ENCODE results near the gene APOBEC3G. TPM values are rescaled to one million over a fixed set of nuclear protein-coding genes. Genes with fewer than 3 reads are reported as not detected.

The APOBEC3G gene
- total and polyA plus RNA-seq, 10 of the 15 experiments (the other 5 are each of a cell fraction or from before 2014, with no cell fraction given) = 103 to 232 (median 152) TPM

GRCh38 chr22:39101226-39101625, 24.2 kb downstream of the APOBEC3G start:
- Histone ChIP-seq H3K4me1 (ENCODE audit: control insufficient read depth, insufficient read depth, low read length) (peaks cover 42% of the 10 kb centered on the region), H3K27me3 (replicated peaks in 1 of 2; ENCODE audit: control insufficient read depth in 2 of 2, insufficient read depth in 2 of 2, low read length in 1 of 2) (no peaks in the 10 kb centered on the region), H3K79me2 (ENCODE audit: control insufficient read depth, insufficient read depth, low read length) (peaks cover 4% of the 10 kb centered on the region), H3K9me3 (replicated peaks; ENCODE audit: control insufficient read depth, insufficient read depth, low read length) (no peaks in the 10 kb centered on the region), H4K20me1 (ENCODE audit: control insufficient read depth, insufficient read depth) (no peaks in the 10 kb centered on the region), H3K4me2 (ENCODE audit: control insufficient read depth, insufficient read depth) (no peak overlapping the region), H3K36me3 (ENCODE audit: control insufficient read depth in 2 of 2, insufficient read depth in 2 of 2, low read length in 1 of 2) (no peaks in the 10 kb centered on the region), H2AFZ (ENCODE audit: control insufficient read depth, low read depth, low read length) (no peak overlapping the region), H3K9ac (ENCODE audit: control insufficient read depth, insufficient read depth, low read length) (no peak overlapping the region), H3K27ac (ENCODE audit: control insufficient read depth, insufficient read depth) (no peak overlapping the region), H3K4me3 (no peak overlapping the region)
- BruUV-seq (replicated peaks) = no TSS peak
- ChIA-PET SMC1A (ENCODE audit: uncharacterized antibody, unreplicated experiment) (interaction anchor here (1.0 to 6.6 kb wide), 2 partner anchors 12 to 127 kb away, joined by 3 to 126 read pairs; no protein-coding TSS in a partner anchor), CTCF (interaction anchor here (1.4 kb wide), 1 partner anchor 13 kb away, joined by 4 read pairs; no protein-coding TSS in a partner anchor), POLR2A (interaction anchor here (0.5 kb wide), 1 partner anchor 16 kb away, joined by 5 read pairs; no protein-coding TSS in a partner anchor), RAD21 (ENCODE audit: unreplicated experiment) (interaction anchor here (0.8 to 5.7 kb wide), 4 partner anchors 10 to 21 kb away, joined by 3 to 85 read pairs (median 16); no protein-coding TSS in a partner anchor)
- no peak for ATAC-seq
- in situ Hi-C loops (cut with MboI) = no loop called here
- WGBS (ENCODE audit: insufficient coverage, insufficient replicate concordance, low lambda C conversion rate, missing lambda C conversion rate) = 97% methylated on average over 9 of the region's 13 CpGs
- intact Hi-C loops (cut with micrococcal nuclease; ENCODE audit: unreplicated experiment) = no loop called here
- no peak for DNase-seq (ENCODE audit: low read depth, low spot score)
- no peak for FAIRE-seq
- TF ChIP-seq PML (IDR thresholded peaks at IDR 0.05; ENCODE audit: low read length) = no peak
- no peak for TF ChIP-seq NFYA (IDR thresholded peaks at IDR 0.05; ENCODE audit: borderline replicate concordance, low read depth, low read length)
- TF ChIP-seq ZSCAN29 (IDR thresholded peaks at IDR 0.05) = no peak
- no peak for TF ChIP-seq RCOR1 (conservative IDR thresholded peaks at IDR 0.05; ENCODE audit: low read depth, low read length)
- TF ChIP-seq, protein P1, sequence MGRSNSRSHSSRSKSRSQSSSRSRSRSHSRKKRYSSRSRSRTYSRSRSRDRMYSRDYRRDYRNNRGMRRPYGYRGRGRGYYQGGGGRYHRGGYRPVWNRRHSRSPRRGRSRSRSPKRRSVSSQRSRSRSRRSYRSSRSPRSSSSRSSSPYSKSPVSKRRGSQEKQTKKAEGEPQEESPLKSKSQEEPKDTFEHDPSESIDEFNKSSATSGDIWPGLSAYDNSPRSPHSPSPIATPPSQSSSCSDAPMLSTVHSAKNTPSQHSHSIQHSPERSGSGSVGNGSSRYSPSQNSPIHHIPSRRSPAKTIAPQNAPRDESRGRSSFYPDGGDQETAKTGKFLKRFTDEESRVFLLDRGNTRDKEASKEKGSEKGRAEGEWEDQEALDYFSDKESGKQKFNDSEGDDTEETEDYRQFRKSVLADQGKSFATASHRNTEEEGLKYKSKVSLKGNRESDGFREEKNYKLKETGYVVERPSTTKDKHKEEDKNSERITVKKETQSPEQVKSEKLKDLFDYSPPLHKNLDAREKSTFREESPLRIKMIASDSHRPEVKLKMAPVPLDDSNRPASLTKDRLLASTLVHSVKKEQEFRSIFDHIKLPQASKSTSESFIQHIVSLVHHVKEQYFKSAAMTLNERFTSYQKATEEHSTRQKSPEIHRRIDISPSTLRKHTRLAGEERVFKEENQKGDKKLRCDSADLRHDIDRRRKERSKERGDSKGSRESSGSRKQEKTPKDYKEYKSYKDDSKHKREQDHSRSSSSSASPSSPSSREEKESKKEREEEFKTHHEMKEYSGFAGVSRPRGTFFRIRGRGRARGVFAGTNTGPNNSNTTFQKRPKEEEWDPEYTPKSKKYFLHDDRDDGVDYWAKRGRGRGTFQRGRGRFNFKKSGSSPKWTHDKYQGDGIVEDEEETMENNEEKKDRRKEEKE (IDR thresholded peaks at IDR 0.05) = no peak
- TF ChIP-seq NBN (IDR thresholded peaks at IDR 0.05) = no peak
- TF ChIP-seq, protein P2, sequence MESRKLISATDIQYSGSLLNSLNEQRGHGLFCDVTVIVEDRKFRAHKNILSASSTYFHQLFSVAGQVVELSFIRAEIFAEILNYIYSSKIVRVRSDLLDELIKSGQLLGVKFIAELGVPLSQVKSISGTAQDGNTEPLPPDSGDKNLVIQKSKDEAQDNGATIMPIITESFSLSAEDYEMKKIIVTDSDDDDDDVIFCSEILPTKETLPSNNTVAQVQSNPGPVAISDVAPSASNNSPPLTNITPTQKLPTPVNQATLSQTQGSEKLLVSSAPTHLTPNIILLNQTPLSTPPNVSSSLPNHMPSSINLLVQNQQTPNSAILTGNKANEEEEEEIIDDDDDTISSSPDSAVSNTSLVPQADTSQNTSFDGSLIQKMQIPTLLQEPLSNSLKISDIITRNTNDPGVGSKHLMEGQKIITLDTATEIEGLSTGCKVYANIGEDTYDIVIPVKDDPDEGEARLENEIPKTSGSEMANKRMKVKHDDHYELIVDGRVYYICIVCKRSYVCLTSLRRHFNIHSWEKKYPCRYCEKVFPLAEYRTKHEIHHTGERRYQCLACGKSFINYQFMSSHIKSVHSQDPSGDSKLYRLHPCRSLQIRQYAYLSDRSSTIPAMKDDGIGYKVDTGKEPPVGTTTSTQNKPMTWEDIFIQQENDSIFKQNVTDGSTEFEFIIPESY (IDR thresholded peaks at IDR 0.05) = no peak
- no peak for TF ChIP-seq RAD51 (IDR thresholded peaks at IDR 0.05)
- TF ChIP-seq RUNX3 (IDR thresholded peaks at IDR 0.05; ENCODE audit: low read length) = no peak
- TF ChIP-seq MYC (IDR thresholded peaks at IDR 0.05; ENCODE audit: insufficient read depth, insufficient read length, insufficient replicate concordance, low read length, severe bottlenecking) = no peak
- no peak for TF ChIP-seq SP1 (IDR thresholded peaks at IDR 0.05; ENCODE audit: low read depth, low read length)
- TF ChIP-seq, protein P3, sequence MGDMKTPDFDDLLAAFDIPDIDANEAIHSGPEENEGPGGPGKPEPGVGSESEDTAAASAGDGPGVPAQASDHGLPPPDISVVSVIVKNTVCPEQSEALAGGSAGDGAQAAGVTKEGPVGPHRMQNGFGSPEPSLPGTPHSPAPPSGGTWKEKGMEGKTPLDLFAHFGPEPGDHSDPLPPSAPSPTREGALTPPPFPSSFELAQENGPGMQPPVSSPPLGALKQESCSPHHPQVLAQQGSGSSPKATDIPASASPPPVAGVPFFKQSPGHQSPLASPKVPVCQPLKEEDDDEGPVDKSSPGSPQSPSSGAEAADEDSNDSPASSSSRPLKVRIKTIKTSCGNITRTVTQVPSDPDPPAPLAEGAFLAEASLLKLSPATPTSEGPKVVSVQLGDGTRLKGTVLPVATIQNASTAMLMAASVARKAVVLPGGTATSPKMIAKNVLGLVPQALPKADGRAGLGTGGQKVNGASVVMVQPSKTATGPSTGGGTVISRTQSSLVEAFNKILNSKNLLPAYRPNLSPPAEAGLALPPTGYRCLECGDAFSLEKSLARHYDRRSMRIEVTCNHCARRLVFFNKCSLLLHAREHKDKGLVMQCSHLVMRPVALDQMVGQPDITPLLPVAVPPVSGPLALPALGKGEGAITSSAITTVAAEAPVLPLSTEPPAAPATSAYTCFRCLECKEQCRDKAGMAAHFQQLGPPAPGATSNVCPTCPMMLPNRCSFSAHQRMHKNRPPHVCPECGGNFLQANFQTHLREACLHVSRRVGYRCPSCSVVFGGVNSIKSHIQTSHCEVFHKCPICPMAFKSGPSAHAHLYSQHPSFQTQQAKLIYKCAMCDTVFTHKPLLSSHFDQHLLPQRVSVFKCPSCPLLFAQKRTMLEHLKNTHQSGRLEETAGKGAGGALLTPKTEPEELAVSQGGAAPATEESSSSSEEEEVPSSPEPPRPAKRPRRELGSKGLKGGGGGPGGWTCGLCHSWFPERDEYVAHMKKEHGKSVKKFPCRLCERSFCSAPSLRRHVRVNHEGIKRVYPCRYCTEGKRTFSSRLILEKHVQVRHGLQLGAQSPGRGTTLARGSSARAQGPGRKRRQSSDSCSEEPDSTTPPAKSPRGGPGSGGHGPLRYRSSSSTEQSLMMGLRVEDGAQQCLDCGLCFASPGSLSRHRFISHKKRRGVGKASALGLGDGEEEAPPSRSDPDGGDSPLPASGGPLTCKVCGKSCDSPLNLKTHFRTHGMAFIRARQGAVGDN (IDR thresholded peaks at IDR 0.05) = no peak
- no peak for TF ChIP-seq ZNF207 (IDR thresholded peaks at IDR 0.05; ENCODE audit: borderline replicate concordance)
- no peak for TF ChIP-seq CEBPB (IDR thresholded peaks at IDR 0.05; ENCODE audit: borderline replicate concordance in 1 of 2, low read depth in 2 of 2, low read length in 2 of 2)
- no peak for TF ChIP-seq RFX5 (IDR thresholded peaks at IDR 0.05; ENCODE audit: low read depth, low read length)
- TF ChIP-seq BRCA1 (IDR thresholded peaks at IDR 0.05; ENCODE audit: low read depth, low read length) = no peak
- no peak for TF ChIP-seq RBBP5 (conservative IDR thresholded peaks at IDR 0.05)
